IPS-20b (cell line): ENCODE data around the gene GFRA1.

Source experiments
- H3K27ac ChIP-seq: one replicate; pipeline ENCODE4 v1.5.1; 2013; ENCODE audit warnings: low read length
- H3K27me3 ChIP-seq: 2 replicates; pipeline ENCODE4 v1.6.1; 2013; ENCODE audit warnings: mild to moderate bottlenecking, low read length, inconsistent platforms; ENCODE audit not compliant: insufficient read depth
- H3K36me3 ChIP-seq: 2 replicates; pipeline ENCODE4 v1.6.1; 2013; ENCODE audit warnings: low read depth, mild to moderate bottlenecking, inconsistent platforms, low read length, moderate library complexity; ENCODE audit not compliant: insufficient read depth
- H3K4me1 ChIP-seq: 2 replicates; pipeline ENCODE4 v1.6.1; 2013; ENCODE audit warnings: mild to moderate bottlenecking, control low read depth, inconsistent platforms, low read length, moderate library complexity; ENCODE audit not compliant: insufficient read depth
- H3K4me3 ChIP-seq: 2 replicates; pipeline ENCODE4 v1.5.1; 2013; ENCODE audit warnings: mild to moderate bottlenecking, low read length, inconsistent platforms
- H3K9ac ChIP-seq: 2 replicates; pipeline ENCODE4 v1.6.1; 2013; ENCODE audit warnings: low read depth, mild to moderate bottlenecking, inconsistent platforms, low read length, moderate library complexity
- H3K9me3 ChIP-seq: 2 replicates; pipeline ENCODE4 v1.6.1; 2013; ENCODE audit warnings: mild to moderate bottlenecking, low read depth, low read length, inconsistent platforms; ENCODE audit not compliant: insufficient read depth

GFRA1 gene

GRCh38 chr10:116113721-116114501, 159.1 kb downstream of the GFRA1 start:
- Histone ChIP-seq H3K27ac (no peak overlapping the region), H3K4me3 (no peak overlapping the region), H3K9me3 (no peaks in the 10 kb centered on the region), H3K9ac (no peak overlapping the region), H3K27me3 (no peaks in the 10 kb centered on the region), H3K36me3 (no peaks in the 10 kb centered on the region), H3K4me1 (peaks cover 8% of the 10 kb centered on the region; the same call in 1 of the 2 replicates)

- Histone ChIP-seq H3K4me1 (peaks cover 8% of the 10 kb centered on the region; the same call in 1 of the 2 replicates), H3K27me3 (no peaks in the 10 kb centered on the region), H3K36me3 (no peaks in the 10 kb centered on the region), H3K9ac (no peak overlapping the region), H3K9me3 (no peaks in the 10 kb centered on the region), H3K27ac (no peak overlapping the region), H3K4me3 (no peak overlapping the region)
Measured at GRCh38 chr10:116112232-116113231, 160.5 kb downstream of the GFRA1 start.

- no peak overlapping the region for H3K27ac ChIP-seq
- no peaks in the 10 kb centered on the region for H3K36me3 ChIP-seq
- peaks cover 8% of the 10 kb centered on the region; the same call in 1 of the 2 replicates for H3K4me1 ChIP-seq
- H3K4me3 ChIP-seq: no peak overlapping the region
- no peaks in the 10 kb centered on the region for H3K9me3 ChIP-seq
- no peak overlapping the region for H3K9ac ChIP-seq
- no peaks in the 10 kb centered on the region for H3K27me3 ChIP-seq
Measured at GRCh38 chr10:116111483-116112095, 161.4 kb downstream of the GFRA1 start.

GRCh38 chr10:116110736-116111135, 162.3 kb downstream of the GFRA1 start:
- Histone ChIP-seq H3K27me3 (no peaks in the 10 kb centered on the region), H3K4me3 (no peak overlapping the region), H3K36me3 (no peaks in the 10 kb centered on the region), H3K4me1 (peaks cover 8% of the 10 kb centered on the region; the same call in 1 of the 2 replicates), H3K27ac (no peak overlapping the region), H3K9me3 (no peaks in the 10 kb centered on the region), H3K9ac (no peak overlapping the region)

- Histone ChIP-seq H3K27ac (no peak overlapping the region), H3K9me3 (no peaks in the 10 kb centered on the region), H3K4me3 (no peak overlapping the region), H3K4me1 (peaks cover 2% of the 10 kb centered on the region; the same call in 1 of the 2 replicates), H3K27me3 (no peaks in the 10 kb centered on the region), H3K36me3 (no peaks in the 10 kb centered on the region), H3K9ac (no peak overlapping the region)
Measured at GRCh38 chr10:116109881-116110280, 163.1 kb downstream of the GFRA1 start.

- Histone ChIP-seq H3K9ac (no peak overlapping the region), H3K4me1 (no peaks in the 10 kb centered on the region), H3K27ac (no peak overlapping the region), H3K36me3 (no peaks in the 10 kb centered on the region), H3K27me3 (no peaks in the 10 kb centered on the region), H3K4me3 (no peak overlapping the region), H3K9me3 (no peaks in the 10 kb centered on the region)
Measured at GRCh38 chr10:116109481-116109880, 163.5 kb downstream of the GFRA1 start.

GRCh38 chr10:116108095-116108494, 164.9 kb downstream of the GFRA1 start:
- no peak overlapping the region for H3K4me3 ChIP-seq
- H3K36me3 ChIP-seq: no peaks in the 10 kb centered on the region
- H3K9me3 ChIP-seq: no peaks in the 10 kb centered on the region
- no peak overlapping the region for H3K9ac ChIP-seq
- no peaks in the 10 kb centered on the region for H3K4me1 ChIP-seq
- H3K27ac ChIP-seq: no peak overlapping the region
- no peaks in the 10 kb centered on the region for H3K27me3 ChIP-seq

GRCh38 chr10:116106611-116107010, 166.4 kb downstream of the GFRA1 start:
- Histone ChIP-seq H3K4me3 (no peak overlapping the region), H3K9me3 (no peaks in the 10 kb centered on the region), H3K4me1 (no peaks in the 10 kb centered on the region), H3K9ac (no peak overlapping the region), H3K27me3 (no peaks in the 10 kb centered on the region), H3K27ac (no peak overlapping the region), H3K36me3 (no peaks in the 10 kb centered on the region)

- no peak overlapping the region for H3K9ac ChIP-seq
- no peaks in the 10 kb centered on the region for H3K4me1 ChIP-seq
- H3K36me3 ChIP-seq: no peaks in the 10 kb centered on the region
- H3K4me3 ChIP-seq: no peak overlapping the region
- H3K27me3 ChIP-seq: no peaks in the 10 kb centered on the region
- no peak overlapping the region for H3K27ac ChIP-seq
- H3K9me3 ChIP-seq: no peaks in the 10 kb centered on the region
Measured at GRCh38 chr10:116105264-116105663, 167.7 kb downstream of the GFRA1 start.

GRCh38 chr10:116104210-116104932, 168.6 kb downstream of the GFRA1 start:
- Histone ChIP-seq H3K4me3 (no peak overlapping the region), H3K9ac (no peak overlapping the region), H3K9me3 (no peaks in the 10 kb centered on the region), H3K27ac (no peak overlapping the region), H3K4me1 (no peaks in the 10 kb centered on the region), H3K36me3 (no peaks in the 10 kb centered on the region), H3K27me3 (no peaks in the 10 kb centered on the region)

- Histone ChIP-seq H3K27me3 (no peaks in the 10 kb centered on the region), H3K9ac (no peak overlapping the region), H3K4me3 (no peak overlapping the region), H3K4me1 (no peaks in the 10 kb centered on the region), H3K9me3 (no peaks in the 10 kb centered on the region), H3K27ac (no peak overlapping the region), H3K36me3 (no peaks in the 10 kb centered on the region)
Measured at GRCh38 chr10:116103668-116104067, 169.3 kb downstream of the GFRA1 start.
